ENCODE data around the gene OR52E4. TPM values are rescaled to one million over a fixed set of nuclear protein-coding genes. Genes with fewer than 3 reads are reported as not detected.

Gene OR52E4
- total and polyA plus RNA-seq, 4 donors = not detected

DNA sequence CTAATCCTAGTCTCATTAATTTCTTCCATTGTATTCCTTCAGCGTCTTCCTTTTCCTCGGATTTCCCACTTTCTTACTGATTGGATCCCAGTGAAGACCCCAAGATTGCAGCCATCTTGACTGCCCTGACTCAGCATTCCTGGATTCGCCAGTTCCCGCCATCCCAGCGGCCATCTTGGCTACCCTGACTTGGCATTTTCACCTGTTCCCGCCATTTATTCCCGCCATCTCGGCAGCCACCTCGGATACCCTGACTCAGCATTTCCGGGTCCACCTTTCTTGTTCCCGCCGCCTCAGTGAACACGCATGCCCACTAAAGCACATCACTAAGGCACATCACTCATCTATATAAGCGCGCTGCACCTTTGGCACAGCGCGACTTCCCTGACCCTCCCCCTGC, 47.8 kb downstream of the OR52E4 start:
- peaks cover 0 to 4% (median under 1%) of the 10 kb centered on the region in 4 donors for H3K9me3 ChIP-seq (ENCODE audit: control insufficient read depth in 4 of 4, low read length in 3 of 4)
- TF ChIP-seq RAD21 (IDR thresholded peaks at IDR 0.05) = no peak
- TF ChIP-seq NR2F2 (IDR thresholded peaks at IDR 0.05) = no peak
- TF ChIP-seq ATF3 (IDR thresholded peaks at IDR 0.05) = no peak
- no peak for TF ChIP-seq FOXA1 (IDR thresholded peaks at IDR 0.05)
- TF ChIP-seq JUND (IDR thresholded peaks at IDR 0.05) = no peak
- no peak for TF ChIP-seq TAF1 (conservative IDR thresholded peaks at IDR 0.05)
- TF ChIP-seq, protein P1, sequence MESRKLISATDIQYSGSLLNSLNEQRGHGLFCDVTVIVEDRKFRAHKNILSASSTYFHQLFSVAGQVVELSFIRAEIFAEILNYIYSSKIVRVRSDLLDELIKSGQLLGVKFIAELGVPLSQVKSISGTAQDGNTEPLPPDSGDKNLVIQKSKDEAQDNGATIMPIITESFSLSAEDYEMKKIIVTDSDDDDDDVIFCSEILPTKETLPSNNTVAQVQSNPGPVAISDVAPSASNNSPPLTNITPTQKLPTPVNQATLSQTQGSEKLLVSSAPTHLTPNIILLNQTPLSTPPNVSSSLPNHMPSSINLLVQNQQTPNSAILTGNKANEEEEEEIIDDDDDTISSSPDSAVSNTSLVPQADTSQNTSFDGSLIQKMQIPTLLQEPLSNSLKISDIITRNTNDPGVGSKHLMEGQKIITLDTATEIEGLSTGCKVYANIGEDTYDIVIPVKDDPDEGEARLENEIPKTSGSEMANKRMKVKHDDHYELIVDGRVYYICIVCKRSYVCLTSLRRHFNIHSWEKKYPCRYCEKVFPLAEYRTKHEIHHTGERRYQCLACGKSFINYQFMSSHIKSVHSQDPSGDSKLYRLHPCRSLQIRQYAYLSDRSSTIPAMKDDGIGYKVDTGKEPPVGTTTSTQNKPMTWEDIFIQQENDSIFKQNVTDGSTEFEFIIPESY (IDR thresholded peaks at IDR 0.05) = no peak
- TF ChIP-seq, protein P2, sequence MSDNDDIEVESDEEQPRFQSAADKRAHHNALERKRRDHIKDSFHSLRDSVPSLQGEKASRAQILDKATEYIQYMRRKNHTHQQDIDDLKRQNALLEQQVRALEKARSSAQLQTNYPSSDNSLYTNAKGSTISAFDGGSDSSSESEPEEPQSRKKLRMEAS (IDR thresholded peaks at IDR 0.05) = no peak
- TF ChIP-seq RXRA (IDR thresholded peaks at IDR 0.05) = no peak
- TF ChIP-seq SP1 (IDR thresholded peaks at IDR 0.05) = no peak
- TF ChIP-seq EGR1 (IDR thresholded peaks at IDR 0.05; ENCODE audit: low read depth in 2 of 2) = no peak
- no peak for TF ChIP-seq REST (IDR thresholded peaks at IDR 0.05)
- TF ChIP-seq FOXA2 (IDR thresholded peaks at IDR 0.05) = no peak

GRCh38 chr11:5928811-5929210, 48.4 kb downstream of the OR52E4 start:
- DNase-seq (ENCODE audit: low spot score) = no peak
- WGBS = 85% methylated on average over 15 of the region's 15 CpGs

More for the DNA sequence above, 47.8 kb downstream of the OR52E4 start:
- no peak overlapping the region for H3K9ac ChIP-seq (ENCODE audit: low read depth in 1 of 2, low read length in 2 of 2)
- no peak for DNase-seq (ENCODE audit: low spot score)
- no peaks in the 10 kb centered on the region for H3K4me1 ChIP-seq (ENCODE audit: control insufficient read depth in 4 of 4, insufficient read depth in 4 of 4, low read length in 3 of 4)
- no peaks in the 10 kb centered on the region for H3K27me3 ChIP-seq (ENCODE audit: control insufficient read depth in 4 of 4, insufficient read depth in 4 of 4, low read length in 3 of 4)
- no peaks in the 10 kb centered on the region for H3K36me3 ChIP-seq (ENCODE audit: control insufficient read depth in 4 of 4, insufficient read depth in 3 of 4, low read depth in 1 of 4, low read length in 3 of 4)
- WGBS = 95% methylated on average over 17 of the region's 17 CpGs
- no peak overlapping the region for H3K27ac ChIP-seq (ENCODE audit: low read depth in 1 of 2, low read length in 2 of 2)
- no peak overlapping the region for H3K4me3 ChIP-seq (ENCODE audit: low read depth in 1 of 3, low read length in 3 of 3)

More at GRCh38 chr11:5928811-5929210, 48.4 kb downstream of the OR52E4 start:
- Histone ChIP-seq H3K4me1 (ENCODE audit: control insufficient read depth in 4 of 4, insufficient read depth in 4 of 4, low read length in 3 of 4) (no peaks in the 10 kb centered on the region), H3K27me3 (ENCODE audit: control insufficient read depth in 4 of 4, insufficient read depth in 4 of 4, low read length in 3 of 4) (no peaks in the 10 kb centered on the region), H3K36me3 (ENCODE audit: control insufficient read depth in 4 of 4, insufficient read depth in 3 of 4, low read depth in 1 of 4, low read length in 3 of 4) (no peaks in the 10 kb centered on the region), H3K27ac (ENCODE audit: low read depth in 1 of 2, low read length in 2 of 2) (no peak overlapping the region), H3K9me3 (ENCODE audit: control insufficient read depth in 4 of 4, low read length in 3 of 4) (peaks cover 0 to 4% (median under 1%) of the 10 kb centered on the region in 4 donors), H3K4me3 (ENCODE audit: low read depth in 1 of 3, low read length in 3 of 3) (no peak overlapping the region), H3K9ac (ENCODE audit: low read depth in 1 of 2, low read length in 2 of 2) (no peak overlapping the region)
- TF ChIP-seq REST (IDR thresholded peaks at IDR 0.05) (no peak), HNF4A (conservative IDR thresholded peaks at IDR 0.05) (no peak), JUND (IDR thresholded peaks at IDR 0.05) (no peak), HNF4G (IDR thresholded peaks at IDR 0.05) (no peak), EGR1 (IDR thresholded peaks at IDR 0.05; ENCODE audit: low read depth in 2 of 2) (no peak), RAD21 (IDR thresholded peaks at IDR 0.05) (no peak), SP1 (IDR thresholded peaks at IDR 0.05) (no peak), FOXA1 (IDR thresholded peaks at IDR 0.05) (no peak), ATF3 (IDR thresholded peaks at IDR 0.05) (no peak)

Measured in liver (tissue), 9 donors.